Duodenal mucosa (tissue), 2 donors: ENCODE measurements around the gene CLIC1.

Source experiments
- H3K27ac ChIP-seq: one replicate; pipeline ENCODE4 v1.7.0; 2013; ENCODE audit warnings: low read depth, low read length
- H3K27me3 ChIP-seq, 2 donors: one replicate each; pipeline ENCODE4 v1.7.0; 2013; ENCODE audit warnings: low read length in 2 of 2, control low read depth in 1 of 2; ENCODE audit not compliant: insufficient read depth in 2 of 2, control insufficient read depth in 1 of 2
- H3K36me3 ChIP-seq, 2 donors: one replicate each; pipeline ENCODE4 v1.7.0; 2013; ENCODE audit warnings: low read length in 2 of 2, control low read depth in 1 of 2; ENCODE audit not compliant: insufficient read depth in 2 of 2, control insufficient read depth in 1 of 2
- H3K4me1 ChIP-seq, 2 donors: one replicate each; pipeline ENCODE4 v1.7.0; 2013; ENCODE audit warnings: low read length in 2 of 2, control low read depth in 1 of 2; ENCODE audit not compliant: insufficient read depth in 2 of 2, control insufficient read depth in 1 of 2
- H3K4me3 ChIP-seq, 2 donors: one replicate each; pipeline ENCODE4 v1.7.0; 2013; ENCODE audit warnings: low read length in 2 of 2, low read depth in 1 of 2
- H3K9ac ChIP-seq, 2 donors: one replicate each; pipeline ENCODE4 v1.7.0; 2013; ENCODE audit warnings: low read length in 2 of 2, low read depth in 1 of 2
- H3K9me3 ChIP-seq, 2 donors: one replicate each; pipeline ENCODE4 v1.7.0; 2013; ENCODE audit warnings: low read length in 2 of 2, control low read depth in 1 of 2; ENCODE audit not compliant: control insufficient read depth in 1 of 2

Gene CLIC1

GRCh38 chr6:31768363-31769257 is 32.3 kb upstream of the CLIC1 start:
- Histone ChIP-seq H3K27me3 (no peaks in the 10 kb centered on the region), H3K4me1 (peaks cover 11 to 35% of the 10 kb centered on the region in 2 donors), H3K9ac (no peak overlapping the region), H3K36me3 (peaks cover 0 to 3% of the 10 kb centered on the region in 2 donors), H3K27ac (no peak overlapping the region), H3K9me3 (no peaks in the 10 kb centered on the region), H3K4me3 (no peak overlapping the region)

- Histone ChIP-seq H3K4me3 (no peak overlapping the region), H3K9me3 (no peaks in the 10 kb centered on the region), H3K36me3 (peaks cover 0 to 7% of the 10 kb centered on the region in 2 donors), H3K4me1 (peaks cover 21 to 35% of the 10 kb centered on the region in 2 donors), H3K27me3 (no peaks in the 10 kb centered on the region), H3K9ac (peak overlapping the region in 1 of 2 donors; percentile 10), H3K27ac (no peak overlapping the region)
Measured at GRCh38 chr6:31767096-31767645, 30.8 kb upstream of the CLIC1 start.

- peaks cover 0 to 14% of the 10 kb centered on the region in 2 donors for H3K36me3 ChIP-seq
- H3K9me3 ChIP-seq: no peaks in the 10 kb centered on the region
- H3K27me3 ChIP-seq: no peaks in the 10 kb centered on the region
- H3K4me1 ChIP-seq: peaks cover 29 to 40% of the 10 kb centered on the region in 2 donors
- H3K27ac ChIP-seq: no peak overlapping the region
- peak overlapping the region; percentile 47 to 77 for H3K9ac ChIP-seq
- peak overlapping the region; percentile 41 to 65 for H3K4me3 ChIP-seq
Measured at GRCh38 chr6:31765910-31766794, 29.8 kb upstream of the CLIC1 start.

- peak overlapping the region; percentile 47 to 77 for H3K9ac ChIP-seq
- H3K36me3 ChIP-seq: peaks cover 0 to 14% of the 10 kb centered on the region in 2 donors
- H3K27me3 ChIP-seq: no peaks in the 10 kb centered on the region
- H3K4me3 ChIP-seq: peak overlapping the region; percentile 41 to 65
- no peaks in the 10 kb centered on the region for H3K9me3 ChIP-seq
- no peak overlapping the region for H3K27ac ChIP-seq
- H3K4me1 ChIP-seq: peaks cover 35 to 45% of the 10 kb centered on the region in 2 donors
Measured at GRCh38 chr6:31765559-31765909, 29.2 kb upstream of the CLIC1 start.

GRCh38 chr6:31764198-31764597 is 27.9 kb upstream of the CLIC1 start:
- peaks cover 0 to 16% of the 10 kb centered on the region in 2 donors for H3K36me3 ChIP-seq
- H3K4me3 ChIP-seq: no peak overlapping the region
- H3K9ac ChIP-seq: no peak overlapping the region
- no peak overlapping the region for H3K27ac ChIP-seq
- peaks cover 41 to 47% of the 10 kb centered on the region in 2 donors for H3K4me1 ChIP-seq
- no peaks in the 10 kb centered on the region for H3K9me3 ChIP-seq
- no peaks in the 10 kb centered on the region for H3K27me3 ChIP-seq

GRCh38 chr6:31763619-31763940 is 27.2 kb upstream of the CLIC1 start:
- Histone ChIP-seq H3K4me1 (peaks cover 41 to 47% of the 10 kb centered on the region in 2 donors), H3K27me3 (no peaks in the 10 kb centered on the region), H3K27ac (no peak overlapping the region), H3K9me3 (no peaks in the 10 kb centered on the region), H3K4me3 (no peak overlapping the region), H3K9ac (peak overlapping the region in 1 of 2 donors; percentile 16), H3K36me3 (peaks cover 0 to 20% of the 10 kb centered on the region in 2 donors)

- H3K4me1 ChIP-seq: peaks cover 41 to 47% of the 10 kb centered on the region in 2 donors
- peak overlapping the region in 1 of 2 donors; percentile 16 for H3K9ac ChIP-seq
- H3K27ac ChIP-seq: no peak overlapping the region
- peaks cover 0 to 24% of the 10 kb centered on the region in 2 donors for H3K36me3 ChIP-seq
- H3K4me3 ChIP-seq: no peak overlapping the region
- no peaks in the 10 kb centered on the region for H3K27me3 ChIP-seq
- H3K9me3 ChIP-seq: no peaks in the 10 kb centered on the region
Measured at GRCh38 chr6:31762878-31763618, 26.7 kb upstream of the CLIC1 start.

- Histone ChIP-seq H3K4me1 (peaks cover 41 to 47% of the 10 kb centered on the region in 2 donors), H3K27me3 (no peaks in the 10 kb centered on the region), H3K9ac (peak within 1 kb of the TSS; percentile 33 to 35), H3K9me3 (no peaks in the 10 kb centered on the region), H3K27ac (no peak within 1 kb of the TSS), H3K36me3 (peaks cover 0 to 24% of the 10 kb centered on the region in 2 donors), H3K4me3 (no peak within 1 kb of the TSS)
Measured at GRCh38 chr6:31762356-31762755, 26.0 kb upstream of the CLIC1 start, which contains the start of gene SAPCD1. Gene SAPCD1 (plus strand): TSS chr6:31762656. CDS start chr6:31763055, 399 bp downstream.

- Histone ChIP-seq H3K9ac (peak overlapping the region; percentile 33 to 35), H3K9me3 (no peaks in the 10 kb centered on the region), H3K4me3 (no peak overlapping the region), H3K27ac (no peak overlapping the region), H3K36me3 (peaks cover 0 to 24% of the 10 kb centered on the region in 2 donors), H3K4me1 (peaks cover 37 to 40% of the 10 kb centered on the region in 2 donors), H3K27me3 (no peaks in the 10 kb centered on the region)
Measured at GRCh38 chr6:31761343-31761742, 25.0 kb upstream of the CLIC1 start.
